GM18498 (cell line): ENCODE data around the gene KXD1.
"Not testable (repeated sequence)": the region's sequence is repeated elsewhere in the genome, so short reads cannot be mapped to it uniquely, and the experiment has no call there.

Experiments used
- ATAC-seq: cut with Tn5 transposase; IDR thresholded peaks from one replicate; pipeline ENCODE4 v1.9.1; 2021; ENCODE audit warnings: mild to moderate bottlenecking, moderate library complexity; ENCODE audit not compliant: unreplicated experiment

The KXD1 gene

DNA sequence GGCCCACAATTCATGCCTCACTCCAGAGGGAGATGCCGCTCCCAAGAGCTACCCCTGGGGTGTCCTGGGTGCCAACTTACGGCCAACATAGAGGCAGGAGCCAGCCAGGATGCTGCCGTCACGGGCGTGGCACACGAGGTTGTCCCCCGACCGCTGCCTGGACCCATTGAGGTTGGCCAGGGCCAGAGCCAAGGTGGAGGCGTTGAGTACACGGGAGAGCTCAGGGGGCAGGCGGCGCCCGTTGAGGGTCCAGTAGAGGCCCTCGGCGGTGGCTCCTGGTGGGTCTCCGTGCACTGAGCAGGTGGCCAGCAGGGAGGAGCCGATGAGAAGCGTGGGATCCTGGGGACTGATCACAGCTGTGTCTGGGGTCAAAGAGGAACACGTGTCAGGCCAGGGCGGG, 41.8 kb downstream of the KXD1 start:
- no peak for ATAC-seq

GRCh38 chr19:18600692-18601397, 43.2 kb downstream of the KXD1 start:
- ATAC-seq, result not testable (repeated sequence)

DNA sequence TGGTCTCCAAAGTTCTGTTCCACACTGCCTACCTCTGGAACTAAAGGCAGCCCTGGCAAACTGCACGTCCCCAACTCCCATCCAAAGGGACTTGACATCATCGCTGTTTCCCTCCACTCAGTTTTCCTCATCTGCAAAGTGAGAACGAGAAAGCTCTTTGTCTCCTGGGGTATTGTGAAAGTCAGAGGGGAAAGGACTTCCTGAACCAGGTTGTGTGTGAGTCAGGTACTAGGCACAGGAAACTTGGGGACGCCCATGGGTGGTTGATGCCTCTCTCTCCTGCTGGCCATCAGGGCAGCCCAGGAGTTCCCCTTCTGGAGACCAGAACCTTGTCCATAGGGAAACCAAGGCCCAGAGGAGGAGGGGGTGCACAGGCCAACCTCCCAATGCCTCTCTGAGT, 44.2 kb downstream of the KXD1 start:
- no peak for ATAC-seq

GRCh38 chr19:18603255-18603957, 45.7 kb downstream of the KXD1 start:
- ATAC-seq, result no peak

DNA sequence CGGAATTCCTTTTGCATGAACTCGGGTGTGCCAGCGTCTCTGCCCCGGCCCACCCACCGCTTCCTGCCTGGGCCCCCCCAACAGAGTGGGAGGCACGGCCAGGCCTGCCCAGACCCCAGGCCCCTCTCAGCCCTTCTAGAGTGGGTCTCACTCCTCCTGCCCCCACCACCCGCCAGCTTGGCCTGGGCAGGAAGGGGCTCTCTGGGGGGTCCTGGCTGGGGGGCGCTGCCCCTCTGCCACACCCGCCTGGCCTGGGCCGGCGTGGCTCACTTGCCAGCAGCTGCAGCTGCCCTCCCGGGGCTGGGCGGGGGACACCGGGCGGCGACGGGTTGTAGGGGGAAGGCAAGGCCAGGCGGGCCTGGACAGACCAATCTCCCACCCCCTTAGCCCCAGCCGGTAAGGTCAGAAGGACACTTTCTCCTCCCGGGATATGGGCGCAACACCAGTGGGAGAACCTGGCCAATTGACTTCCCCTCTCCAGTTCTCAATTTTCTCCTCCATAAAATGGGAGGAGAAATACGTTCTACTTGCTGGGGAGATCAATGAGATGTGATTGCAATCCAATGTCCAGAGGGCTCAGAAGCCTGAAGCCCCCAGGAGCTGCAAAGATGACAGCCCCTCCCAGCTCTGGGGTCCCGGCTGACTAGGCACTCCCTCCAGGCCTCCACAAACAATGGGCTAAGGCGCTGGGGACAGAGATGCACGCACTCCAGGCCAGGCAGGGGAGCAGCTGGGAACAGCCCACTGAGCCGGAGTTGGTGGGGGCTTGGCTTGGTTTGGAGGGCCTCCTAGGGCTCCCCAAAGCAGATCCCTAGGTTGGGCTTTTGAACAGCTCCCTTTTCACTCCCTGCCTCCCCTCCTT, 46.5 kb downstream of the KXD1 start:
- no peak for ATAC-seq

DNA sequence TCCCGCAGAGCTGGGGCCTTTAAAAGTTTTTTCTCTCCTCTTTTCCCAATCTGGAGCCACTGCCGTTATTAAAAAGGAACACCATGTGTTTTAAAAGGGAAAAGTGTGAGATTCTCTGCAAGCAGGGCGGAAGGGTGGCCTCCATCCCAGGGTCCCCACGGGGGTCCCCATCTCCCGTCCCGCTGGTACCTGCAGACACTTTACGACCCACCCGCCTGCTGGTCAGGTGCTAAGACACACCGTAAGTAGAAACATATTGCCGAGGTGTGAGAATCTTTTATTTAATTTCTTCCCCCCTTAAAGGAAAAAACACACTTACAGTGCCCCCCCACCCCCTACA, 47.1 kb downstream of the KXD1 start:
- no peak for ATAC-seq

DNA sequence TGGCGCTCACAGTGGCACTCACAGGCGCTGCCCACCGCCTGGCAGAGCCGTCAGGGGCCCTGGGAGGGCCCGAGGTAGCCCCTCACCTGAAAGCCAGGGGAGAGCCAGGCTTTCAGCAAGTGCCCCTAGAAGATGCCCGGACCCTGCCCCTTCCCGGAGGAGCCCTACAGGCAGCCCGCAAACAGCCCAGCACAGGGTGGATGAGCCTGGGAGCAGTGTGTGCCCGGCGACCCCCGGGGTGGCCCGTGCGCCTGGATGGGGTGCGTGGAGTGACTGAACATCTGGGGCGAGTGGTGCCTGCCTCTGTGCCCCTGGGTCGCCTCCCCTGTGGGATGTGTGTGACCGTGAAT, 47.5 kb downstream of the KXD1 start:
- ATAC-seq, result no peak

- no peak for ATAC-seq
These were observed 48.0 kb downstream of the KXD1 start for GRCh38 chr19:18605546-18606280.

GRCh38 chr19:18606281-18607225, 48.9 kb downstream of the KXD1 start, which contains the start of gene CRLF1:
TSS of gene CRLF1 (minus strand) at chr19:18606799. CDS start at chr19:18606656, 143 bp downstream.
- ATAC-seq, result no peak

- no peak for ATAC-seq
These were observed 49.8 kb downstream of the KXD1 start for GRCh38 chr19:18607226-18608101.

- ATAC-seq, result no peak
These were observed 50.6 kb downstream of the KXD1 start for GRCh38 chr19:18608102-18608804.

DNA sequence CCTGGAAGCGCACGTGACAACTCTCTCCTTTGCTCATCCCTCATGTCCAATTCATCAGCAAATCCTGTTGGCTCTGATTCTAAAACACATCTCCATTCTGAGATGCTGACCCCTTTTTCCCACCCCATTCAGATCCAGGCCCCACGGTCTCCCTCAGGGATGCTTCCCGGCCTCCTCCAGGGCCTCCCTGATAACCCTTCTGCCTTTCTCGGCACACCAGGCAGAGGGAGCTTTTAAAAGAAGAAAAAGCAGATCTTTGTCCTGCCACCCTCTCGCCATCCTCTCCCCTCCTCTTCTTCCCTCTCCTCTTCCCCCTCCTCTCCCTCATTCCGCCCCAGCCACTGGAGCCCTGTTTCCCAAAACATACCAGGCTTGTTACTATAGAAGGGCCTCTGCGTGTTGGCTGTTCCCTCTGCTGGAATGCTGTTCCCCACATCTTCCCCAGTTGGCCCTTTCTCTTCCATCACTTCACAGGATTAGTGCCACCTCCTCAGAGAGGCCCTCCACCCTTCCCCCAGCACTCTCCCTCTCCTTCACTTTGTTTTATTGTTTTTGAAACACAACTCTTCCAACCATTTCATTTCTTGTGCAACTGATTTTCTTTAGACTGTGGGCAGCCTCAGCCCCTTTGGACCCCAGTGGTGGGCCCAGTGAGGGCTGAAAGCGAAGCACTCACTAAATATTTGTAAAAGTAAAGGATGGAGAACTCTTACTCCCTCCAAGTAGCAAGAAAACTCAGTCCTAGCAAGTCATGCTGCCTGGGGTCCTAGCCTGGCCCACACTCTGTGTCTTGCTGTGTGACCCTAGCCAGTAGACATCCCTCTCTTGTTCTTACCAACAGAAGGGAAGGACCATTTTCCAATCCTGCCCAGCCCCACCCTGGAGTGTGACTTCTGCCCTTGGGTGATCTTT, 51.4 kb downstream of the KXD1 start:
- no peak for ATAC-seq

DNA sequence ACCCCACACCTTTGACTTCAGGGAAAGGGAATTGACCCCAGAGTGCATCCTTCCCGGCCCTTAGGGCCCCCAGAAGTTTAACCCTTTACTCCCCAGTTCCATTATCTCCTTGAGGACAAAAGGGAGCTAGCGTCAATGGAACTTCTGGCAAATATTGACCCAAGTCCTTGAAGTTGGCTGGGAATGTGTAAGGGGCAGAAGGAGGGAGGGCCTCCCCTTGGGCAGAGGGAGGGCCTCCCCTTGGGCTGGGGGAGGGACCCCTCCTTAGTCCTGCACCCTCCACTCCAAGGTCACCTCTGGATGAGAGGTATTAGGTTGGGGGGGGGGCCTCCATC, 52.0 kb downstream of the KXD1 start:
- ATAC-seq, result no peak

DNA sequence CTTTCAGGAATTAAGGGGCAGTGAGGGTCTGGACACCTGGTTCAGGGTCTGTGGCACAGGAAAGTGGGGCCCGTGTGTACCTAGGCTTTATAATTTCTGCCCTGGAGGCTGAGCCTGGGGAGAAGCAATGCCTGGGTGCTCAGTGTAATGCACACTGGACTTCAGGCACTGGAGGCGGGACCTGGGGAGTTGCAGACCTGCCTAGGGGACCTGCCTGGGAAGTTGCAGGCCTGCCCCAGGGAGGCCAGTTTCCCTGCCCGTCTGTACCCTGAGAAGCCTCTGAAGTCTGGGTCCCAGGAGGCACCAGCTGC, 52.5 kb downstream of the KXD1 start:
- no peak for ATAC-seq

DNA sequence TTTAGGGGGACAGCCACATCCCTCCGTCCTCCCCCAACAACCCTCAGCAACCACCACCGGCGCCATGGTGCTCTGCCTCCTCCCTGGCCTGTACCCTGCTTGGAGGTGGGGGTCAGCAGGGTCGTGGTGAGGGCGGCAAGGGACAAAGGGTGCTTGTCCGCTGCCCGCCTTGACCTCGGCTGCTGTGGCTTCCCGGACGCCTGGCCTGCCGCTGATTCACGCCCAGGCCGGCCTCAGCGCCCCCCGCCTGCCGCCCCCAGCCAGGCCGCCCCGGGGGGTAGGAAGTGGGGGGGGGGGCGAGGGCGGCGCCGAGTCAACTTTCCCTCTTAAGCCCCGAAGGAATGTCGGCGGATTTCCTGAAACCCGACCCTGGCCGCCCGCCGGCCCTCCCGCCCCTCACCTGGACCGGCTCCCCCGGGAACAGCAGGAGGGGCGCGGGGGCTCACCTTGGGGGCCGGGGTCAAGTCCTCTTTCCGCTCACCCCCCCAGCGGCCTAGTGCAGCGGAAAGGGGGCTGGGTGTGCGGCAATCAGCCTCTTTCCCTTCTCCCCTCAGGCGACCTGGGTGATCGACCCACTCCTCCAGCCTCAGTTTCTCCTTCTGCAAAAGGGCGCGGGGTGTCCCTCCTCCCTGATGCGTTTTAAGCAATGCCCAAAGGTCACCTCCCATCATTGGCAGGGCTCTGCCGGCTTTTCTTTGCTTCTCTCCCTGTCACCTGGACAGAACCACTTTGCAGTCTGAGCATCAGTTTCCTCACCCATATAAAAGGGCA, 53.1 kb downstream of the KXD1 start:
- ATAC-seq, result no peak

- no peak for ATAC-seq
These were observed 53.8 kb downstream of the KXD1 start for GRCh38 chr19:18611327-18612050.
